ENCODE measurements around the gene SH2D1A. TPM values are rescaled to one million over a fixed set of nuclear protein-coding genes. Genes with fewer than 3 reads are reported as not detected.
"Not testable (repeated sequence)": the region's sequence is repeated elsewhere in the genome, so short reads cannot be mapped to it uniquely, and the experiment has no call there.

Gene SH2D1A
- total RNA-seq, result 5.9 TPM

DNA sequence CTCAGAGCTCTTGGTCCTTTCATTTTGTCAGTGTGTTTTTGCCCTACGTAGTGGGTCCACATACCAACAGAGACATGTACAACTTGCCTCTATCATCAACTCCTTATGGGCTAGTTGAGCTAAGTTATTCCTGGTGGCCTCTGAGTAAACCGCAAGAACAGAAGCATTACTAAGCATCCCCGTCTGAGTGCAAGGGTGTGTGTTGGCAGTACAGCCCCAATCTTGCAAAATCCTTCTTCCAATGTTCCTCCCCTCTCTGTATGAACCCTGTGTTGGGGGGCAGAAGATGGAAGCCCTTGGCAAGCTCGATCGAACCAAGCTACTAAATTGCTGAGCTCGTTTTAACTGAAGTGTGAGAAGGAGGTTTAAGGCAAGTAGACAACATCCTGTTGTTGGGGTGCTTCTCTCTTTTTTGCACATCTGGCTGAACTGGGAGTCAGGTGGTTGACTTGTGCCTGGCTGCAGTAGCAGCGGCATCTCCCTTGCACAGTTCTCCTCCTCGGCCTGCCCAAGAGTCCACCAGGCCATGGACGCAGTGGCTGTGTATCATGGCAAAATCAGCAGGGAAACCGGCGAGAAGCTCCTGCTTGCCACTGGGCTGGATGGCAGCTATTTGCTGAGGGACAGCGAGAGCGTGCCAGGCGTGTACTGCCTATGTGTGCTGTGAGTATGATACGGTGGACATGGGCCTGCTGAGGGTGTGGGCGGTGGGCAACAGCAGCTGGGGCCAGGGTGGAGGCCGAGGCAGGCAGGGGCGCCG is at the start of gene SH2D1A:
TSS of gene SH2D1A (plus strand) at position 447 of the 760 bp plus-strand sequence. CDS start at position 527, 80 bp downstream.
- no peak for DNase-seq (ENCODE audit: low read depth in 2 of 3, low spot score in 2 of 3)

DNA sequence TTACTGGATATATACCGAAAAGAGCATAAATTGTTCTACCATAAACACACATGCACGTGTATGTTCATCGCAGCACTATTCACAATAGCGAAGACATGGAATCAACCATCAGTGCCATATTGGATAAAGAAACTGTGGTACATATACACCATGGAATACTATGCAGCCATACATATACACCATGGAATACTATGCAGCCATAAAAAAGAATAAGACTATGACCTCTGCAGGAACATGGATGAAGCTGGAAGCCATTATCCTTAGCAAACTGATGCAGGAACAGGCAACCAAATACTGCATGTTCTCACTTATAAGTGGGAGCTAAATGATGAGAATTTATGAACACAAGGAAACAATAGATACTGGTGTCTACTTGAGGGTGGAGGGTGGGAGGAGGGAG is 47.0 kb upstream of the SH2D1A start:
- not testable (repeated sequence) for DNase-seq (ENCODE audit: low read depth in 2 of 3, low spot score in 2 of 3)

DNA sequence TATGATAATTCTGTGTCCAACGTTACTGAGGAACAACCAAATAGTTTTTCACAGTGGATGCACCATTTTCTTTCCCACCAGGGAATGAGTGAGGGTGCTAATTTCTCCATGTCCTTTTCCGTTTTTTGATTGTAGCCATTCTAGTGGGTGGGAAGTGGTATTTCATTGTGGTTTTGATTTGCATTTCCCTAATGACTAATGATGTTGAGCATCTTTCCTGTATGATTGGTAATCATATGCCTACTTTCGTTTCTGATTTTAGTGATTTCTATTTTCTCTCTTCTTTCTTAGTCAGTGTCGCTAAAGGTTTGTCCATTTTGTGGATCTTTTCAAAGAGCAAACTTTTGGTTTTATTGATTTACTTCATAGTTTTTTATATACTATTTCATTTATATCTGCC is 46.0 kb upstream of the SH2D1A start:
- DNase-seq (ENCODE audit: low read depth in 2 of 3, low spot score in 2 of 3), result no peak

DNA sequence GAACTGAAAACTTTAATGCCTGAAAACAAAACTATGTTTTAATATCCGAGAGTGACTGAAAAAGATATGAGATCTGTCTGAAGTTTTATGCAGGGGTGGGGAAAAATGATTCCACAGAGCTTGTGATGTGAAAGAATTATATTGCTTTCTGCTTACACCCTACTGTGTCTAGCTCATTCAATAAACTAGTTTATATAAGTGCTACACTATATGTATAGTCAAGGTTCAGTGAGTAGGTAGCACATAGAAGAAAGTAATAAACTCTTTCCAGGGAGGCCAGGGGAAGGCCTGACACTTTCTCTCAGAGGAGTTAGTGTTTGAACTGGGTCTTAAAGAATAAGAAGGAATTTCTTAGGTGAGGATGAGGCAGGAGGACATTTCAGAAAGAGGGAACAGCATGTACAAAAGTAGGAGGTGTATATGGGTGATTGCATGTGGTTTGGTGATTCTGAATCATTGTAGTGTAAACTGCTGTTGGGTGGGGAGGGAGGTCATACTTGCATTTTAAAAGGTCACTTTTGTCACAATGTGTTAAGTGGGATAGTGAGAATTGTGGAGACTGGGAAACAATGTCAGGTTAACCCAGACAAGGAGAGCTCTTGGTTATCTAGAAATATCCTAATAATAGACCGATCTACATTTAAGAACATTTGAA is 39.0 kb upstream of the SH2D1A start:
- DNase-seq (ENCODE audit: low read depth in 2 of 3, low spot score in 2 of 3), result no peak

DNA sequence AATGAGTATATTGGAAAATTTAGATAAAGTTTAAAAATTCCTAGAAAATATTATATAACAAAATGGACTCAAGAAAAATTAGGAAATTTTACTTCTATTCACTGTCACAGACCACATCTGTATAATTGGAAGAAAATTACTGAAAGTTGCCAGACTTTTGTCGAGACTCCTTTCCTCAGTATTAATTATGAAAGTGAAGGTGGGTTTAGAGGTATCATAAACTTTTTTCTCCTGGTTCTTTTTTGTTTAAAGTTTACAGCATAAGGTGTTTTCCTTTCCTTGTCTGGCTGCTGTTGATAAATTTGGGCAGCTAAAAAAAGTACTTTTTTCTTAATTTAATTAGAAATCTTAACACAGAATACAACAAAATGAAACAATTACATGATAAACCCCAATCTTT is 20.6 kb upstream of the SH2D1A start:
- DNase-seq (ENCODE audit: low read depth in 2 of 3, low spot score in 2 of 3), result no peak

DNA sequence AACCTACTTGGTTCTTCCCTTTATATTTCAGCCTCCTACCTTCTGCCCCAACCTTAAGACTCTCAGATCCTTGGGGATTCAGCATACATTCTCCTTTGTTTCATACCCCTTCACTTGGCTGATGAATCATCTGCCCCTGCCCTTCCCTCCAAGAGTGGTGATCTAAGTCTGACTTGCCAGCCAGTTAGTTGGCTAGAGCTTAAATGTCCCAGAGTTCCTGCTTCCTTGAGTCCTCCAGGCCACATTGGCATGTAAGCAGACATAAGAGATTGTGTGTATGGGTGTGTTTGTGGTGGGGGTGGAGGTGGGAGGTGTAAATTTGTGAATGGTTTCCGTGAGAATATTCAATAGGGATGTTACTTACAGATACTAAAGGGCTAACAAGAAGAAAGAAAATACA is 17.6 kb upstream of the SH2D1A start:
- no peak for DNase-seq (ENCODE audit: low read depth in 2 of 3, low spot score in 2 of 3)

DNA sequence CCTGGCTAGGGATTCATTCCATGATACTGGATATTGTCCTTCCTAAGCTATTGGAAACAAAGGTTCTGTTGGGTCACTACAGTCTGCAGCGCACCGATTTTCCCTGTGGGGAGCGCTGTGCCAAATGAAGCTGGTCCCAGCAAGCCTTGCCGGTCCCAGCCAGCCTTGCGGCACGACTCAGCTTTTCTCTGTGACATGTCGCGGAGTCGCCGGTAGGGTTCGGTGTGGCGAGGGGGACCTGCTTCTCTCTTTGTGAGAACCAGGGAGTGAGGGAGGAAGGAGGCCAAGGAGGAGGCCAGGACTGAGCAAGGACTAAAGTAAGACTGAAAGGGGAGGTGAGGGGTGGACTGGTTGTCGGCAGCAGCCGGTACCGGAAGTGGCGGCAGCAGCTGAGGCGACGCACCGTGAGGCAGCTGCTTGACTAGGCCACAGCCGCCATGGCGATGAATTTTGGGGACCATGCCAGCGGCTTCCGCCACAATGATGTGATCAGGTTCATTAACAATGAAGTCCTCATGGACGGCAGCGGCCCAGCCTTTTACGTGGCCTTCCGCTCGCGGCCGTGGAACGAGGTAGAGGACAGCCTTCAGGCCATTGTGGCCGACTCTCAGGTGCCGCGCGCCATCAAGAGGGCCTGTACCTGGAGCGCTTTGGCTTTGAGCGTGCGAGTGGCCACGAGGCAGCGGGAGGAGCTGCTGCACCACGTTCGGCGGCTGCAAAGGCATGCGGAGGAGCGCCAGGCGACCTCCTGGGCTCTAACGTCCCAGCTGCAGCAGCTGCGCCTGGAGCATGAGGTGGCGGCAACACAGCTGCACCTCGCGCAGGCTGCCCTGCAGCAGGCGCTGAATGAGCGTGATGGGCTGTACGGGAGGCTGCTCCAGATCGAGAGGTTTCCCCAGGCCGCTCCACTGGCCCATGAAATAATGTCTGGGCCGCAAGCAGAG is 13.6 kb upstream of the SH2D1A start, which contains the start of gene TEX13D:
TSS of gene TEX13D (plus strand) at position 180 of the 944 bp plus-strand sequence. CDS start at position 438, 258 bp downstream.
- no peak for DNase-seq (ENCODE audit: low read depth in 2 of 3, low spot score in 2 of 3)

DNA sequence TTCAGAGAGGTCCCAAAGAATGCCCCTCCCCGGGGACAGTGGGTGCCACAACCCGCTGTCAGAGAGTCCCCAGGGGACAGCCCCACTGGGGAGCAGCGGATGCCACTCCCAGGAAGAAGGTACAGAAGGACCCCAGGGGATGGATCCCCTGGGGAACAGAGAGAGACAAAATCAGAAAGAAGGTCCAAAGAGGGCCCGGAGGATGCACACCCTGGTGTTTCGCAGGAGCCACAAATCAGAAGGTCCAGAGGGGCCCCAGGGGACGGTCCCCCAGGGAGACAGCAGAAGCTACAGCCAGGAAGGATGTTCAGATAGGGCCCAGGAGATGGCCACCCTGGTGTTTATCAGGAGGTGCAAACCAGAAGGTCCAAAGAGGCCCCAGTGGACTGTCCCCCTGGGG is 12.5 kb upstream of the SH2D1A start:
- no peak for DNase-seq (ENCODE audit: low read depth in 2 of 3, low spot score in 2 of 3)

DNA sequence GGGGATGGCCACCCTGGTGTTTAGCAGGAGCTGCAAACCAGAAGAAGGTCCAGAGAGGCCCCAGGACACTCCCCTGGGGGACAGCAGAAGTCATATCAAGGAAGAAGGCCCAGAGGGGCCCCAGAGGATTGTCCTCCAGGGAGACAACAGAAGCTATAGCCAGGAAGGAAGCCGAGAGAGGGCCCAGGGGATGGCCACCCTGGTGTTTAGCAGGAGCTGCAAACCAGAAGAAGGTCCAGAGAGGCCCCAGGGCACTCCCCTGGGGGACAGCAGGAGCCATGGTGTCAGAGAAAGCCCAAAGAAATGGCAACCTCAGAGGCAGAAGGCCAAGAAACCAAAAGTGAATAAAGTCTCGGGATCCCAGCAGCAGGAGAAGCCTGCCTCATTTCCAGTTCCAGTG is 11.8 kb upstream of the SH2D1A start:
- not testable (repeated sequence) for DNase-seq (ENCODE audit: low read depth in 2 of 3, low spot score in 2 of 3)

DNA sequence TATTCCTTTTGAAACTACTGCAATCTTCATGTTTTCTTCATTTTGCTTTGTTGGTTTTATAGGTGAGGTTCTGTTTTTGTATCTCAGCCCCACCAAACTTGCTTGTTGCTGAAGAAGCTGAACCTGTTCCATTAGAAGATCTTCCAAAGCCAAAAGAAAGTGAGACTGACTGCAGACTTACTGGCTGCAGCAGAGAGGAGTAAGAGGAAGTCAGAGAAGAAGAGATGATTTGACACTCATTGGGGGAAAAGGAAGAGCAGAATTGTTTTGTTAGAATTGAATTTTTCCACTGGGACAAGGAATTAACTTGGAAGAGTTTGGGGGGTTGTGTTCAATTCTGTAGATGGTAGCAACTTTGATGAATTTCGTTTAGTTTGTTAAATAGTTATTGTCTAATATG is 10.8 kb upstream of the SH2D1A start:
- no peak for DNase-seq (ENCODE audit: low read depth in 2 of 3, low spot score in 2 of 3)

DNA sequence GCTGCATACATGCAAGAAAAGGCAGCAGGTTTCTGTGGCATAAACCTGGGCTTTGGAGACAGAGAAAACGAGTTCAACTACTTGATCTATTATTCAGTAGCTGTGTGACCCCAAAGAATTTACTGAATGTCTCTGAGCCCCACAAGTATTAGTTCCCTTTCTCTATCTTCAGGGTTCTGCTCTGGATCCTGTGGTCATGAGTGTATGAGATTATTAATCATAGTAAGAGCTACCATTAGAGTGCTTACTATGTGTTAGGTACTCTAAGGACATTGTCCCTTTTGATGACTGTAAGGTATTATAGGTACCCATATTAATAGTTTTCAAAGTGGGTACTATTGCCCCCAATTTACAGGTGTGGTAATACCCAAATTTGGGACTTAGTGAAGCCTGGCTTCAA is 8.4 kb upstream of the SH2D1A start:
- DNase-seq (ENCODE audit: low read depth in 2 of 3, low spot score in 2 of 3), result no peak

DNA sequence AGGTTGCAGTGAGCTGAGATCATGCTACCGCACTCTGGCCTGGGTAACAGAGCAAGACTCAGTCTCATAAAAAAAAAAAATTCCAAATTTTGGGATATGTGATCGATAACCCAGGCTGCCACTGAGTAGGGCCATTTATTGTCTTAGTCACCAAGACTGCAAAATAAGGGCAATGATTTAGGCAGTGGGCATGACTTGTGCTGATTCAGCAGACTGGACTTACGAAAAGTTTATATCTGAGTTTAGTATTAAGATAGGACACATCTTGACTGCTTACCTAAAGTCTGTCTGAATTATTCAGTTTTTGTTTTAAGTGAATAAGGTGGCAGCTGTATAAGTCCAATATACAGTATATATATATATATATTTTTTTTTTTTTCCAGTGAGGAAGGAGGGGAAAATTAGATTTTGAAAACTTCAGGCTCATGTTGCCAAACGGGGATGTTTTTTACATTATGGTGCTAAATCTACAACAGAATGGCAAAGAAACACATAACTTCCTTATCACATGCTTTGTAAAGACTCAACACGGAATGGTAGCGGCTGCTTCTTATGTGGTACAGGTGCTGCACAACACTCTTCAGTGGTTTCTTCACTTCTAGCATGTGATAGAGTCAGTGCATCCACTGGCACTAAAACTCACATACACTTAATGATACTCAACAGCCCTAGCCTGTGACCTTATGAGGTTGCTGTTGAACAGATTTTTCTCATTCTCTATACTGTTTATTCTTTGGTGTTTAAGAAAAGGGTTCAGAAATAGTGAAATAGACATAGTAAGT is 7.4 kb upstream of the SH2D1A start:
- DNase-seq (ENCODE audit: low read depth in 2 of 3, low spot score in 2 of 3), result no peak

DNA sequence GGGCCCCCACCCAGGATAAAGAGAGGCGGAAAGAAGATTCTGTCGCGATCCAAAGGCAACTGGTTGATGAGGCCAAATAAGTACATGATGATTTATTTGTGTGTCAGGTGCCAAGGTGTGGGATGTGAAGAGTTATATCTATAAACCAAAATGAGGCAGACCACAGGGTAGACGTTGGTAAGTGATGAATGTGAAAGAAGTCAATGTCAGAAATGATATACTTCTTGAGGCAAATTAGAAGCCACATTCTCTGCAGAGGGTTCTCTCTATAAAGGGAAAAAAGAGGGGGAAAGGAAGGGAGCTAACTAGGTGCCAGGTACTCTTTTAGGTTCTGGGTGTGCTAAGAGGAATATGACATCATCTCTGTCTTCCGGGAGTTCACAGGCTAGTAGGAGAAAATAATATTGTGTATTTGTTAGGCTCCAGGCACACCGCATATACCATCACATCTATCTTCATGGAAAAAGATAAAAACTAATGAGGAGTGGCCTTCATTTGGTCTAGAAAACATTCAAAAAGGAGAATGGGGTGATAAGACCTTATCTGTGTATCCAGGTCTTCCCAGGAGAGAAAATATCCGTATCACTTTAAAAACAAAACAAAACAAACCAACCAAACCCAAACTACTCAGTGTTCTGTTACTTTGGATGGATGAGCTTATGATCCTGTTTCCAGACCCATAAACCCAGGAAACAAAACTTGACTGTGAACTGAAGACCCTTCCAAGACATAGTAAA is 4.8 kb upstream of the SH2D1A start:
- DNase-seq (ENCODE audit: low read depth in 2 of 3, low spot score in 2 of 3), result peak in 1 of 3 donors; percentile 20

DNA sequence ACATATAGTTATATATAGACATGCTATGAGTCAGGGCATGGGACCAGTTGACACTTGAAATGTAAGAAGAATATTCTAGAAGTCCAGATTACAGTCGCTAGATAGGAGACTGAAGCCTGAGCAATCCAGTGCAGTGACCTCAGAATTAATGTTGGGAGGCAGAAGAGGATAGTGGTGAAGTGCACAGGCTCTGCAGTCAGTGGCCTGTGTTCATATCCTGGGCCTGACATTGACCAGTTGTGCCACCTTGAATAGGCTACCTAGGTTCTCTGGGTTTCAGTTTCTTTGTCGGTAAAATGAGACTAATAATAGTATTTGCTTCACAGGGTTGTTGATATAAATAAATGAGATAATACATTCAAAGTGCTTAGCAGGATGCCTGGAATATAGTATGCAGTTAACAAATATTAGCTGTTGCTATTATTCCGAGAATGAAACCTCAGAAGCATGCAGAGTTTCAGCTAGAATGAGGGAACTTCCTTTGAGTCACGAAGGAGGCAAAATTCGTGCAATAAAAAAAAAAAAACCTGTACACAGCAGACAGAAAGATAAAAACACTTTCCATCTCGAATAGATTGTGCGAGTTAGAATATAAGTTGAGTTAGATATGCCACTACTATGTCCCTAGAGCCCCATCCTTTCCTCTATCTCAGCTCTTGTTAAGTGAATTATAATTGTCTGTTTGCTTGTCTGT is 4.0 kb upstream of the SH2D1A start:
- DNase-seq (ENCODE audit: low read depth in 2 of 3, low spot score in 2 of 3), result no peak

DNA sequence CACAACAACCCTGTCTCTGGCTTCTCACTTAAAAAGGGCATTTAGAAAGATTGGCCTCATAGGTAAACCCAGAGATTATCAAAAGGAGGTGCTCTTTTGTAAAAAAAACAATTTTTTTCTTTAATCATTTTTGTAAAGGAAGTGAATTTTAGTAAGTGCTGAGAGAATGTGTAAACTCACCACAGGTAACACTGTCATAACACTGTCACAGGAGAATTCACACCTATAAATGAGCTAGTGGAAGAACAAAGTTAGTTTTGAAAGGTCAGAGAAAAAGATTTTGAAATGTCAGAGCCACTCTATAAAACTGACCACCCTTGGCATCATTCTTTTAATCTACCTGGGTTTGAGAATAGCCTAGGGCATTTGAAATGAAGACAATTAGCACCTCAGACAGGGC is 3.3 kb upstream of the SH2D1A start:
- DNase-seq (ENCODE audit: low read depth in 2 of 3, low spot score in 2 of 3), result no peak

DNA sequence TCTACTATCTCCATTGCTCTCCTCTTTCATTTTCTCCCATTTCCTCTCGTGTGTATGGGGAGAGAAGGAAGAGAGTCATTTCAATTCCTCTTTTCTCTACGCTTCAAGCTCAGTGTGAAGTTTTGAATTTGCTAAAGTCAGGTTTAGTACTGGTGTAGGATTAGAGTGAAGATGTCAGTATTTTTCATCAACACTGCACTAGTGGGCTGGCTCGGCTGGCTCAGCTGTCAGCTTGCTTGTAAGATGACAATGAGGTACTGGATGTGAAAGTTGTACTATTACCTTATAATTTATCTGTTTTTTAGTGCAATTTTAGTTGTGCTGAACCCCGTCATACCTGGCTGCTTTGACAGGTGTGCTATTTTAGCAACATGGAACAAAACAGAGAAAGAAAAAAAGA is 2.1 kb upstream of the SH2D1A start:
- no peak for DNase-seq (ENCODE audit: low read depth in 2 of 3, low spot score in 2 of 3)

DNA sequence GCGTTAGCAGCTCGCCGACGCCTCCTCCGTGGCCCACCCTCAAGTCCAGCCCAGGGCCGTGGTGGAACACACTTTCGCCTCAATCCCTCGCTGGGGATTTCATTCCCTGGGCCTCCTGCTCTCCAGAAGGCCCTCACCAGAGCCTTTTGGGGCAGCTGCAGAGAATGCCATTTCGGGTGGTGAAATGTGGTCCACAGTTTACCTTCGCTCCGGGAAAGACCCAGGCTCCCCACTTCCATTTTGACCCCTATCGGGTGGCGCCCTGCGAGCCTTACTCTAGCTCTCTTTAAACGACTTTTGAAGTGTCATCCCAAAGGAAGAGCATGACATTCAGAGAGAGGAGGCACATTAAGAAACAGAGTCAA is 496 bp downstream of the SH2D1A start:
- DNase-seq (ENCODE audit: low read depth in 2 of 3, low spot score in 2 of 3), result no peak

DNA sequence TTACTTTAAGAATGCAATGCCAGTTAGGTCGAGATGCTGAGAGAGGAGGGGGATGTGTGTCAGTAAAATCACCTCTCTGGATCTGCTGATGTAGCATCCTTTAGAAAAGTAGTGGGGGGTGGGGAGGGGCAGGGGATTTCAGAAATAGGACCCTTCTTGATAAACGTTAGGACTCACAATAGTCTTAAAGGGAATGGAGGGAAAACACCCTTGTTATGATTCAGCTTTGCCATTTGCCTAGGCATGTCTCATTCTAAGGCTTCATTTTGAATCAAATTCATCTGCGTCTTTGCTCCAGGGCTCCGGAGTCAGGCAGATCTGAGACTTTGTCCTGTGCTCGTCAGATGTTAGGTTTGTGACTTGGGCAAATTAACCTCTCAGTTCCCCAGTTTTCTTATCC is 879 bp downstream of the SH2D1A start:
- DNase-seq (ENCODE audit: low read depth in 2 of 3, low spot score in 2 of 3), result no peak

DNA sequence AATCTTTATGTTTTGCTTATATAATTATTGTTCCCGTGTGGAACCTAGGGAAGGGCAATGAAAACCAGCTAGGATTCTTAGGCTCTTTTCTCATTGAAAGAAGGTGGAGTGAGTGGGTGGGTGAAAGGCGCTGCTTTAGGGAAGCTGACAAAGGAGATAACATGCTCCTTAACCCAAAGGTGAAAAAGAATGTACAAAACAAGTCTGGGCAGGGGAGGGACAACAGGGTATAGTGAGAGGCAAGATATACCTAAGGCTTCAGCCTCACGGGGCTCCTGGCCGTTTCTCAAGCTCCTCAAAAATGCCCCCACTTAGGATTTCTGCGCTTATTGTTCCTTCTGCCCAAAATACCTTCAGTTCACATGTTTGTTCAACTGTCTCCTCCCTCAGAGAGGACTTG is 1.8 kb downstream of the SH2D1A start:
- DNase-seq (ENCODE audit: low read depth in 2 of 3, low spot score in 2 of 3), result no peak

All from hematopoietic multipotent progenitor cell (in vitro differentiated cells).